Neural cell (in vitro differentiated cells): ENCODE data around the gene MAGI2.

Source experiments
- EP300 ChIP-seq: fragments of 450-650 bp; conservative IDR thresholded peaks from 2 replicates; pipeline ENCODE4 v1.6.1; 2014; ENCODE audit warnings: antibody characterized with exemption, mild to moderate bottlenecking, moderate library complexity; ENCODE audit not compliant: poor library complexity, severe bottlenecking
- EZH2 ChIP-seq: fragments of 200-600, 300-800 bp; shearing (Covaris generic), sonication (generic); IDR thresholded peaks from 2 replicates; pipeline ENCODE4 v1.6.1; 2014; ENCODE audit warnings: antibody characterized with exemption, low read length, borderline replicate concordance, mild to moderate bottlenecking; ENCODE audit not compliant: insufficient read depth, poor library complexity, severe bottlenecking
- POLR2AphosphoS5 ChIP-seq: IDR thresholded peaks from 2 replicates; pipeline ENCODE4 v1.6.1; 2012
- RAD21 ChIP-seq: fragments of 450-650 bp; conservative IDR thresholded peaks from 2 replicates; pipeline ENCODE4 v1.6.1; 2014; ENCODE audit warnings: antibody characterized with exemption, mild to moderate bottlenecking, moderate library complexity
- SMC3 ChIP-seq: fragments of 450-650 bp; conservative IDR thresholded peaks from 2 replicates; pipeline ENCODE4 v1.6.1; 2014; ENCODE audit warnings: antibody characterized with exemption, mild to moderate bottlenecking, moderate library complexity; ENCODE audit not compliant: poor library complexity
- TAF1 ChIP-seq: IDR thresholded peaks from 2 replicates; pipeline ENCODE4 v1.6.1; 2012; ENCODE audit warnings: low read depth
- TF ChIP-seq, protein P1 (sequence below): fragments of 450-650 bp; IDR thresholded peaks from 2 replicates; pipeline ENCODE4 v1.5.1; 2014; ENCODE audit warnings: antibody characterized with exemption, mild to moderate bottlenecking, moderate library complexity; ENCODE audit not compliant: poor library complexity, severe bottlenecking
- TF ChIP-seq, protein P2 (sequence below): IDR thresholded peaks from 2 replicates; pipeline ENCODE4 v1.6.1; 2012; ENCODE audit warnings: borderline replicate concordance

DNA sequence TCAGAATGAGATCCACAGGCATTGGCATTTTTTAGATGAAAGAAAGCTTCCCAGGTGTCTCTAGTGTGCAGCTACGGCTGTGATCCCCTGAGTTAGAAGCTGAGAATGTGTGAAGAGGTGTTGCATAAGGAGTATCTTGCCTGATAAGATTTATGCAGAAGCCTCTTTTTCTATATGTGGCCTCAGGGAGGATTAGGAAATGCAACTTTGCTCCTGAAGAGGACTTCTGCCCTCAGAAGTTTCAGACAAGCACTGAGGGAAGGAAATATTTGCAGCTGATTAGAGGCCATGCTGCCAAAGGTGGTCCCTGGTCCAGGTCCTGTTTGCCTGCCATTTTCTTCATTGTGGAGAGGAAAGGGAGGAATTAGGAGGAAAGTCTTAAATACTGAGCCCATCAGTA, 1103.1 kb downstream of the MAGI2 start:
- TF ChIP-seq, protein P1, sequence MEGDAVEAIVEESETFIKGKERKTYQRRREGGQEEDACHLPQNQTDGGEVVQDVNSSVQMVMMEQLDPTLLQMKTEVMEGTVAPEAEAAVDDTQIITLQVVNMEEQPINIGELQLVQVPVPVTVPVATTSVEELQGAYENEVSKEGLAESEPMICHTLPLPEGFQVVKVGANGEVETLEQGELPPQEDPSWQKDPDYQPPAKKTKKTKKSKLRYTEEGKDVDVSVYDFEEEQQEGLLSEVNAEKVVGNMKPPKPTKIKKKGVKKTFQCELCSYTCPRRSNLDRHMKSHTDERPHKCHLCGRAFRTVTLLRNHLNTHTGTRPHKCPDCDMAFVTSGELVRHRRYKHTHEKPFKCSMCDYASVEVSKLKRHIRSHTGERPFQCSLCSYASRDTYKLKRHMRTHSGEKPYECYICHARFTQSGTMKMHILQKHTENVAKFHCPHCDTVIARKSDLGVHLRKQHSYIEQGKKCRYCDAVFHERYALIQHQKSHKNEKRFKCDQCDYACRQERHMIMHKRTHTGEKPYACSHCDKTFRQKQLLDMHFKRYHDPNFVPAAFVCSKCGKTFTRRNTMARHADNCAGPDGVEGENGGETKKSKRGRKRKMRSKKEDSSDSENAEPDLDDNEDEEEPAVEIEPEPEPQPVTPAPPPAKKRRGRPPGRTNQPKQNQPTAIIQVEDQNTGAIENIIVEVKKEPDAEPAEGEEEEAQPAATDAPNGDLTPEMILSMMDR, result no peak
- TF ChIP-seq SMC3 (no peak), POLR2AphosphoS5 (no peak), TAF1 (no peak), EP300 (no peak), EZH2 (no peak), RAD21 (no peak)
- TF ChIP-seq, protein P2, sequence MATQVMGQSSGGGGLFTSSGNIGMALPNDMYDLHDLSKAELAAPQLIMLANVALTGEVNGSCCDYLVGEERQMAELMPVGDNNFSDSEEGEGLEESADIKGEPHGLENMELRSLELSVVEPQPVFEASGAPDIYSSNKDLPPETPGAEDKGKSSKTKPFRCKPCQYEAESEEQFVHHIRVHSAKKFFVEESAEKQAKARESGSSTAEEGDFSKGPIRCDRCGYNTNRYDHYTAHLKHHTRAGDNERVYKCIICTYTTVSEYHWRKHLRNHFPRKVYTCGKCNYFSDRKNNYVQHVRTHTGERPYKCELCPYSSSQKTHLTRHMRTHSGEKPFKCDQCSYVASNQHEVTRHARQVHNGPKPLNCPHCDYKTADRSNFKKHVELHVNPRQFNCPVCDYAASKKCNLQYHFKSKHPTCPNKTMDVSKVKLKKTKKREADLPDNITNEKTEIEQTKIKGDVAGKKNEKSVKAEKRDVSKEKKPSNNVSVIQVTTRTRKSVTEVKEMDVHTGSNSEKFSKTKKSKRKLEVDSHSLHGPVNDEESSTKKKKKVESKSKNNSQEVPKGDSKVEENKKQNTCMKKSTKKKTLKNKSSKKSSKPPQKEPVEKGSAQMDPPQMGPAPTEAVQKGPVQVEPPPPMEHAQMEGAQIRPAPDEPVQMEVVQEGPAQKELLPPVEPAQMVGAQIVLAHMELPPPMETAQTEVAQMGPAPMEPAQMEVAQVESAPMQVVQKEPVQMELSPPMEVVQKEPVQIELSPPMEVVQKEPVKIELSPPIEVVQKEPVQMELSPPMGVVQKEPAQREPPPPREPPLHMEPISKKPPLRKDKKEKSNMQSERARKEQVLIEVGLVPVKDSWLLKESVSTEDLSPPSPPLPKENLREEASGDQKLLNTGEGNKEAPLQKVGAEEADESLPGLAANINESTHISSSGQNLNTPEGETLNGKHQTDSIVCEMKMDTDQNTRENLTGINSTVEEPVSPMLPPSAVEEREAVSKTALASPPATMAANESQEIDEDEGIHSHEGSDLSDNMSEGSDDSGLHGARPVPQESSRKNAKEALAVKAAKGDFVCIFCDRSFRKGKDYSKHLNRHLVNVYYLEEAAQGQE, result no peak
